Activated CD4-positive, alpha-beta T cell treated with anti-CD3 and anti-CD28 coated beads, Interleukin-2, amount 10 ng/mL, durations not matched to agents 7 days and 5 days (primary cell): ENCODE data around the gene NMBR. TPM values are rescaled to one million over a fixed set of nuclear protein-coding genes. Genes with fewer than 3 reads are reported as not detected.
A peak's percentile ranks its signal among the peaks of the same experiment; 100 is the strongest.
"Not testable (repeated sequence)": the region's sequence is repeated elsewhere in the genome, so short reads cannot be mapped to it uniquely, and the experiment has no call there.

Experiments
- CTCF ChIA-PET: fragments of 350-600 bp; sonication (Branson Sonifier 250); formaldehyde crosslinking; loops from one replicate; lab custom pipeline; 2021; ENCODE audit warnings: antibody characterized with exemption; lab: Charles Lee
- POLR2A ChIA-PET: fragments of 350-600 bp; sonication (Branson Sonifier 250); formaldehyde crosslinking; loops from one replicate; lab custom pipeline; 2021; ENCODE audit warnings: antibody characterized with exemption; lab: Charles Lee
- DNase-seq: peaks from one replicate; pipeline ENCODE4 v3.0.0-alpha.2; 2020
- H3K27ac Mint-ChIP-seq: one replicate; pipeline ENCODE4 v1.8.0; 2021; ENCODE audit warnings: mild to moderate bottlenecking, moderate library complexity, mixed read lengths
- H3K27me3 Mint-ChIP-seq: one replicate; pipeline ENCODE4 v1.8.0; 2021; ENCODE audit warnings: mixed read lengths
- H3K36me3 Mint-ChIP-seq: one replicate; pipeline ENCODE4 v1.8.0; 2021; ENCODE audit warnings: low read depth, mixed read lengths
- H3K4me1 Mint-ChIP-seq: one replicate; pipeline ENCODE4 v1.8.0; 2021; ENCODE audit warnings: mixed read lengths
- H3K4me3 Mint-ChIP-seq: one replicate; pipeline ENCODE4 v1.8.0; 2021; ENCODE audit warnings: mild to moderate bottlenecking, moderate library complexity, mixed read lengths
- H3K9me3 Mint-ChIP-seq: one replicate; pipeline ENCODE4 v1.8.0; 2021; ENCODE audit warnings: mixed read lengths
- total RNA-seq, 2 experiments: library from RNA; stranded (reverse); gene quantifications; one replicate each; pipeline ENCODE4 v1.2.3, GENCODE V29; 2021

NMBR gene
- total RNA-seq, 2 experiments from 2014 or later, result not detected

DNA sequence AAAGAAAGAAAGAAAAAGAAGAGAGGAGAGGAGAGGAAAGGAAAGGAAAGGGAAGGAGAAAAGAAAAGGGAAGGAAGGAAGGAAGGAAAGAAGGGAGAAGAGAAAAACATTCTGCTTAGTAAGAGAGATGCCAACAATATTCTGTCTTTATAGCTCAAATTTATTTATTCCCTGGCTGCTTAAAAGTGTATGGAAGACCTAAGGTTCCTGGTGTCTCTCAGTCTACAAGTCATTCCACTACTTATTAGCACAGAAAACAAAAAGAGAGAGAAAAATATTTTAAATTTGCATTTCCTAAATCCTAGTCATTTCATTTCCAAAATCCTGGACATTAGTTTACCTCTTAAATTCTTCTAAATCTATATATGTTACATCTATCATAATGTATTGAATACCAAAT, 67.8 kb downstream of the NMBR start:
- no peak overlapping the region for H3K4me3 Mint-ChIP-seq
- H3K4me1 Mint-ChIP-seq, result peaks cover 5% of the 10 kb centered on the region
- ChIA-PET POLR2A (no interaction called here), CTCF (no interaction called here)
- H3K9me3 Mint-ChIP-seq, result no peaks in the 10 kb centered on the region
- H3K27me3 Mint-ChIP-seq, result peaks cover 4% of the 10 kb centered on the region
- H3K36me3 Mint-ChIP-seq, result no peaks in the 10 kb centered on the region
- no peak overlapping the region for H3K27ac Mint-ChIP-seq
- DNase-seq, result no peak

DNA sequence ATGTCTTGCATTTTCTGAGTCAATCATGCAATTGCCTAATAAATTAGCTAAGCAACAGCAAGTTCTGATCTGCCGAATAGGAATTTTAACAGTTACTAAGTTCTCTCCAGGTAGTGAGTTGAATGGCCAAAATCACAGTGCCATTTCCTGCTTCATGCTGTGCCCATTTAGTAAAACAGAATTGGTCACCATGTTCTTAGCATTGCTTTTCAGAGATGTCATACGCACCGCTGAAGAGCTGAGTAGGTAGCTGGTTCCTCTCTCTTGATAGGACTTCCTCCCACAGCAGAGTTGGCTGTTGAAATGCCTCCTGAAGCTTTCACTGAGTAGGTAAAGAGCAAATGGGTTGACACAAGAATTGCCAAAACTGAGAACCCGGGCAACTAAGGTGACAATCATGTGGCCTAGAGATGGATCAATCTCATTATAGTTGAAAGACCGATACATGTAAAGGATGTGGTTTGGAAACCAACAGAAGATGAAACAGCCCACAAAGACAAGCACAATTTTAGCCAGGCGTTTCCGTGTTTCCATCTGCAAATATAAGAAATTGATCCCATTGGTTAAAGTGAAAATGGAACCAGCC, 71.3 kb downstream of the NMBR start:
- Mint-ChIP-seq H3K27ac (no peak overlapping the region), H3K4me3 (no peak overlapping the region)
- DNase-seq, result peak; percentile 16

DNA sequence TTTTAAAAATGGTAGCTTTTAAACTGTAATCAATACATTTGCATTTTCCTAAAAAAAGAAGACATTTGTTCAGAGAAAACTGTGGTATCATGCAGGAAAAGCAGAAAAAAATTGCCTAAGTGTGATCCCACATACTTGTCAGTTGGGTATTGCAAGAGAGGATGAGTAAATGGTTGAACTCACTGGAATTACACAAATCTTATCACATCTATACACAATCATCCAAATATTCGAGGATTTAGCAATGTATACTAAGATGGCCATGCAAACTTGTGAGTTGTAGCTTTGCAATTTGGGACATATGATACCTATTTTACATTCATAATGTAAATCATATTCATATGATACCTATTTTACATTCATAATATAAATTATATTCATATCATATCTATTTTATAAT, 72.4 kb downstream of the NMBR start:
- H3K36me3 Mint-ChIP-seq, result no peaks in the 10 kb centered on the region
- ChIA-PET CTCF (no interaction called here), POLR2A (no interaction called here)
- H3K9me3 Mint-ChIP-seq, result no peaks in the 10 kb centered on the region
- H3K4me1 Mint-ChIP-seq, result peaks cover 5% of the 10 kb centered on the region
- no peak overlapping the region for H3K27ac Mint-ChIP-seq
- no peak for DNase-seq
- no peaks in the 10 kb centered on the region for H3K27me3 Mint-ChIP-seq
- H3K4me3 Mint-ChIP-seq, result no peak overlapping the region

More for the DNA sequence above, 71.3 kb downstream of the NMBR start:
- Mint-ChIP-seq H3K36me3 (no peaks in the 10 kb centered on the region), H3K9me3 (no peaks in the 10 kb centered on the region), H3K27me3 (no peaks in the 10 kb centered on the region), H3K4me1 (peaks cover 5% of the 10 kb centered on the region)
- ChIA-PET POLR2A (no interaction called here), CTCF (no interaction called here)

DNA sequence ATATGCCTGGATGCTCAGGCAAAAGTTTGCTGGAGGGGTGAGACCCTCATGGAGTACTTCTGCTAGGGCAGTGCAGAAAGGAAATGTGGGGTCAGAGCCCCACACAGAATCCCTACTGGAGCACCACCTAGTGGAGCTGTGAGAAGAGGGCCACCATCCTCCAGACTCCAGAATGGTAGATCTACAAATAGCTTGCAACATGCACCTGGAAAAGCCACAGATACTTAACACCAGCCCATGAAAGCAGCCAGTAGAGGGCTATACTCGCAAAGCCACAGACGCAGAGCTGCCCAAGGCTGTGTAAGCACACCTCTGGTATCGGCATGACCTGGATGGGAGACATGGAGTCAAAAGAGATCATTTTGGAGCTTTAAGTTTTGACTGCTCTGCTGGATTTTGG, 74.9 kb downstream of the NMBR start:
- ChIA-PET CTCF (no interaction called here), POLR2A (no interaction called here)
- no peak overlapping the region for H3K4me3 Mint-ChIP-seq
- peaks cover 2% of the 10 kb centered on the region for H3K27me3 Mint-ChIP-seq
- DNase-seq, result no peak
- H3K27ac Mint-ChIP-seq, result no peak overlapping the region
- H3K4me1 Mint-ChIP-seq, result peaks cover 5% of the 10 kb centered on the region
- H3K36me3 Mint-ChIP-seq, result no peaks in the 10 kb centered on the region
- H3K9me3 Mint-ChIP-seq, result no peaks in the 10 kb centered on the region

DNA sequence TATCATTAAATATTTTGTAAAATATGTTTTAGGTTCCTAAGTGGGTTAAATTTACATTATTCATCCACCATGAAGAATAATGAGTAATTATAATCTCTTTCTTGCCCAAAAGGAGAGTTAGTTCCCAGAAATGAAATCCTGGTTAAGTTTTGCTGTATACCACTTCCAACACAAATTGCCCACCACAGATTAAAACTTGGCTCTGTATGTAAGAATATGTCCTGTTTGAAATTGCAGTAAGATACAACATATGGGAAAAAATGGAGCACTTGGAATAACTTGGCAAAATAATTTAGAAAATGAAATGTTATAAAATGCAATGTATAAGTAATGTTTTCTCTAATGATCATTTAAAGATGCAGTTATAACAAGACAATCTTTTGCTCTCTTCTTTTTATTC, 78.5 kb downstream of the NMBR start:
- POLR2A ChIA-PET, result no interaction called here
- Mint-ChIP-seq H3K4me3 (no peak overlapping the region), H3K36me3 (no peaks in the 10 kb centered on the region), H3K4me1 (no peaks in the 10 kb centered on the region), H3K27me3 (peaks cover 8% of the 10 kb centered on the region), H3K27ac (no peak overlapping the region), H3K9me3 (no peaks in the 10 kb centered on the region)
- CTCF ChIA-PET, result no interaction called here
- DNase-seq, result no peak

DNA sequence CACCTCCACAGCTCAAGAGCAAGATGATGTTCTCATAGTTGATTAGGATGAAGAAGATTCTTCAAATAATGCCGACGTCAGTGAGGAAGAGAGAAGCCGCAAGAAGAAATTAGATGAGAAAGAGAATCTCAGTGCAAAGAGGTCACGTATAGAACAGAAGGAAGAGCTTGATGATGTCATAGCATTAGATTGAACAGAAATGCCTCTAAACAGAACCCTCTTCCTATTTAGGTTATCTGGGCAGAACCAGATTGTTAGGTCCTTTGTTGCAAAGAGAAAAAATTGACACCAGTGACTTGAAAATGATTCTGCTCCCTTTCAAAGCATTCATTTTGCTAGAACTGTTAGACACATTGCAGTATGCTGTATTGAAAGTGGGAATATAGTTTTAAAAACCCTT, 84.1 kb downstream of the NMBR start:
- CTCF ChIA-PET, DNase-seq, H3K4me1 Mint-ChIP-seq, H3K36me3 Mint-ChIP-seq, POLR2A ChIA-PET, H3K27me3 Mint-ChIP-seq, H3K27ac Mint-ChIP-seq, H3K9me3 Mint-ChIP-seq, H3K4me3 Mint-ChIP-seq: not testable (repeated sequence)

DNA sequence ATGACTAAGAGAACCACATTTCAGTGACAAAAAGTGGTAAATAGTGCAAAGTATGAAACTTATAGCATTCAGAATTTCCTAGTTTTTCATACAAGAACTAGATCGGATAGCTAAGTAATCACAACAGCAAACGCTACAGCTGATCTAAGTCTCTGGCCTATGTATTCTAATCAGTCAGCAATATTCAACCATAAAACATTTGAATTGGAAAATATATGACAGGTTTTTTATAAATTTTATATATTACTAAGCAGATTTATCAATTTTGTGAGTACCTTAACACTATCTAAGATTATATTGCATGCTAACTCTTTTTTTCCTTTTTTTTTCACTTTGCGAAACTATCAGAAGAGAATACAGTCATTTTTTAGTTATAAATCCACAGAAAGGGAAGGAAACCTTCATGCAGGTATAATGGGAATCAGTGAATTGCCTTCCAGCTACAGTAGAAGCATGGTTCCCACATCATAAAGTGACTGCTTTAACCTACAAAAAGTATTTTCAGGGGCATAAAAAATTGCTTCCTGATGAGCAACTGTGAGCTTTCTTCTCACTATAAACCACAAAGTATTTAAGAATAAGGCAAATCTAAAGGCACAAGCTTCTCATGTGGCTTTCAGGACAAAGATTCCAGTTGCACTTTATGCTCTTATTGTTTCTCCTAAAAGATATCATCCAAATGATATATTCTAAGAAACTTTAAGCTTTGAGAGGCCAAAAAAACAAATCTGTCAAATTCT, 88.2 kb downstream of the NMBR start:
- ChIA-PET POLR2A (no interaction called here), CTCF (no interaction called here)
- H3K4me3 Mint-ChIP-seq, result no peak overlapping the region
- peaks cover 2% of the 10 kb centered on the region for H3K27me3 Mint-ChIP-seq
- no peaks in the 10 kb centered on the region for H3K36me3 Mint-ChIP-seq
- no peak for DNase-seq
- no peaks in the 10 kb centered on the region for H3K9me3 Mint-ChIP-seq
- H3K27ac Mint-ChIP-seq, result no peak overlapping the region
- H3K4me1 Mint-ChIP-seq, result no peaks in the 10 kb centered on the region

DNA sequence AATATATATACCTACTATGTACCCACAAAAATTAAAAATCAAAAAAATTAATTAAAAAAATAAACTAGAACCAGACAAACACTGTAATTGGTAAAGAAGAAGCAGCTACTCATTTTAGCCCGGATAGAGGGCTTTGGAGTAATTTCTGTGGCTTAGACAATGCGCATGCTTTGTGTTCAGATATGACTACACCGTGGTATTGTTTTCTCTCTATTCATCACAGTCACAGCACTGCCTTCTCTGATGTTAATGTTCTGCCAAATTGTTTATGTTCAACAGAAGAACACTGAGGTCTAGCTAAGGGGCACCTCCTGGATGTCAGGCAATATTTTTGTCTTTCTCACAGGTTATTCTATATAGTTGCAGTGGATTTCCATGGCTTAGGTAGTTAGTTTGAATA, 91.7 kb downstream of the NMBR start:
- H3K27ac Mint-ChIP-seq, result no peak overlapping the region
- CTCF ChIA-PET, result no interaction called here
- H3K27me3 Mint-ChIP-seq, result peaks cover 3% of the 10 kb centered on the region
- no peak for DNase-seq
- H3K36me3 Mint-ChIP-seq, result no peaks in the 10 kb centered on the region
- H3K4me3 Mint-ChIP-seq, result no peak overlapping the region
- H3K4me1 Mint-ChIP-seq, result no peaks in the 10 kb centered on the region
- peaks cover 2% of the 10 kb centered on the region for H3K9me3 Mint-ChIP-seq
- POLR2A ChIA-PET, result no interaction called here

DNA sequence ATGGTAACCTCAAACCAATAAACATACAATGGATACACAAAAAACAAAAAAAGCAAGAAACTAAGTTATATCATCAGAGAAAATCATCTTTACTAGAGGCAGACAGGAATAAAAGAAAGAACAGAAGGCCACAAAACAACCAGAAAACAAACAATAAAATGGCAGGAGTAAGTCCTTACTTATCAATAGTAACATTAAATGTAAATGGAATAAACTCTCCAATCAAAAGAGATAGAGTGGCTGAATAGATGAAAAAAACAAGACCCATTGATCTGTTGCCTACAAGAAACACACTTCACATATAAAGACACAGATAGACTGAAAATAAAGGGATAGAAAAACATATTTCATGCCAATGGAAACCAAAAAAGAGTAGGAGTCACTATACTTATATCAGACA, 95.5 kb downstream of the NMBR start:
- ChIA-PET POLR2A (no interaction called here), CTCF (no interaction called here)
- Mint-ChIP-seq H3K4me3 (no peak overlapping the region), H3K9me3 (peaks cover 2% of the 10 kb centered on the region), H3K27me3 (peaks cover 3% of the 10 kb centered on the region), H3K4me1 (no peaks in the 10 kb centered on the region), H3K27ac (no peak overlapping the region), H3K36me3 (no peaks in the 10 kb centered on the region)
- no peak for DNase-seq

DNA sequence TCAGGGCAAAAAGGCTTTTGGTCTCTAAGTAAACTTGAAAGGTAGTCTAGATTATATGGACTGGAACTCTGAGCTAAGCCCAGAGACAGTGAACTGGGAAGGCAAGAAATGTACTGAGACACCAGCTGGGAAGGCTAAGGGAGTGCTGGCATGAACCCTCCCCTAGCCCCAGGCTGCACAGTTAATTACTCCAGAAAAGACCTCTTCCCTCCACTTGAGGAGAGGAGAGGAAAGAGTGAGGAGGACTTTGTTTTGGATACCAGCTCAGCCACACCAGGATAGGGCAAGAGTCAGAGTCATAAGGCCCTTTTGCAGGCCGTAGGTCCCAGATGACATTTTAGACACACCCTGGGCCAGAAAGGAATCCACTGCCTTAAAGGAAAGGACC, 98.3 kb downstream of the NMBR start:
- no peak for DNase-seq
- peaks cover 1% of the 10 kb centered on the region for H3K27me3 Mint-ChIP-seq
- H3K27ac Mint-ChIP-seq, result no peak overlapping the region
- no peaks in the 10 kb centered on the region for H3K36me3 Mint-ChIP-seq
- ChIA-PET POLR2A (no interaction called here), CTCF (no interaction called here)
- H3K4me3 Mint-ChIP-seq, result no peak overlapping the region
- H3K9me3 Mint-ChIP-seq, result peaks cover 2% of the 10 kb centered on the region
- H3K4me1 Mint-ChIP-seq, result no peaks in the 10 kb centered on the region

DNA sequence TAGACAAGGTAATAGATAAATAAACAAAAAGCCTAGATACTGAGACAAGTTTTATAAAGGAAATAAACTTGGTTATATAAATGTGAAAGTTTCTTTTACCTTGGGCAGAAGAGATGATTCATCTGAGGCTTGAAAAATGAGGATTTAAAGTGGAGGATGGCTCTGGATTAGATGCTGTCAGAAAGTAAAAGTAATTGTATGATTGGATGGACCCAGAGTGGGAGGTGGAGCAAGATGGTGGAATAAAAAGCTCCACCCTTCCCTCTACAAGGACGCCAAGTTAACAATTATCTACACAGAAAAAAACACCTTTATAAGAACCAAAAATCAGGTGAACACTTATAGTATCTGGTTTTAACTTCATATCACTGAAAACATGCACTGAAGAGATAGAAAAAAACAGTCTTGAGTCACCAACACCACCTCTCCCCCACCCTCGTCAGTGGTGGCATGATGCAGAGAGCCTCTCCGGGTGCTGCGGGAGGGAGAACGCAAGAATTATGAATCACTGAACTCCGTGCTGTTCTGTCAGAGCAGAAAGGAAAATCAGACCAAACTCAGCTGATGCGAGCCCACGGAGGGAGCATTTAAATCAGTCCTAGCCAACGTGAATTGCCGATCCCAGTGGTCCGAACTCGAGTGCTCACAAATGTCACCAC, 98.9 kb downstream of the NMBR start:
- Mint-ChIP-seq H3K4me3 (no peak overlapping the region), H3K9me3 (peaks cover 2% of the 10 kb centered on the region), H3K27me3 (peaks cover 3% of the 10 kb centered on the region), H3K36me3 (no peaks in the 10 kb centered on the region), H3K27ac (no peak overlapping the region), H3K4me1 (no peaks in the 10 kb centered on the region)
- CTCF ChIA-PET, result no interaction called here
- POLR2A ChIA-PET, result no interaction called here
- no peak for DNase-seq

DNA sequence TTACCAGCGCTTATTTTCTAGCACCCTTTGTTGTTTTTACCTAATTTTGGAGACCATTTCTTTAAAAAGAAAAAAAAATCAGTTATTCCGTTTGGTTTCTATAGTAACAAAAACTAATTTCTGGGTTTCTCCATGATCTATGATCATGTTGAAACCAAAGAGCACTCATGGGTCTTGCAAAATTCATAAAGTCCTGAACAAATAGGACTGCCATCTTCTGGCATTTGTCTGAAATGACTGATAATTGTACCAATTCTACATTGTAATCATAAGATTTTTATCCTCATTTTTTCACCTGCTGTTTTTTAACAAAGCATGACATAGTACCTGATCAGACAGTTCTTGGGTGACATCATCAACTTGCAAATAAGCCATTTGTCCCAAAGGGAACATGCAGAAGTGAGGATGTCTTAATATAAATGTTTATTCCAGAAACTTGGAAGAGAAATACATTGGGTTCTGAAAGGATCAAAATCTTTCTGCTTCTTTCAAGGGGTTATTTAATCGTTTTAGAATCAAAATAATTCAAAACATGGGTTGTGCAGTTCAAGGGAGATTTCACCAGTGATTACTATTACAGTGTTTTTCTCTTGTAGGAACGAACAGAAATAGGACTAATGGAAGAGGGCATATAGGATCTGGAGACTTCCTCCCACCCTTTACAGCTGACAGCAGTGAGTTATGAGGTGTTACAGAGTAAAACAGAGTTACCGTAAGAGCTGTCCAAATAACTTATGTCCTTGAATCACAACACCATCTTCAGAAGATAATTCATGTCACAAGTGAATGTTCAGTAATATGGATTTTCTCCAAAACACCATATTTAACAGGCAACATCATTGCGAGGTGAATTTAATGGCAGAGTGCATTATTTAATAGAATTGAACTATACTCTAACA, 101.3 kb downstream of the NMBR start:
- no peak overlapping the region for H3K27ac Mint-ChIP-seq
- no peak overlapping the region for H3K4me3 Mint-ChIP-seq
- ChIA-PET CTCF (no interaction called here), POLR2A (no interaction called here)
- H3K27me3 Mint-ChIP-seq, result peaks cover 5% of the 10 kb centered on the region
- no peaks in the 10 kb centered on the region for H3K36me3 Mint-ChIP-seq
- DNase-seq, result no peak
- H3K9me3 Mint-ChIP-seq, result no peaks in the 10 kb centered on the region
- no peaks in the 10 kb centered on the region for H3K4me1 Mint-ChIP-seq

DNA sequence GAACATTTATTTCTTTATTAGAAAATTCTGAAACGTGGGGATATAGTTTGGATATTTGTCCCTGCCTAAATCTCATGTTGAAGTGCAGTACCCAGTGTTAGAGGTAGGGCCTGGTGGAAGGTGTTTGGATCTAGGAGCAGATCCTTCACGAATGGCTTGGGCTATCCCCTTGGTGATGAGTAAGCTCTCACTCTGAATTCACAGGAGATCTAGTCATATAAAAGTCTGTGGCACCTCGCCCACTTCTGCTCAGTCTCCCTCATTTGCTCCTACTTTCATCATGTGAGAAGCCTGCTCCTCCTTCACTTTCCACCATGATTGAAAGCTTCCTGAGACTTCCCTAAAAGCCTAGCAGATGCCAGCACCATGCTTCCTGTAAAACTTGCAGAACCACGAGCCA, 111.0 kb downstream of the NMBR start:
- ChIA-PET CTCF (no interaction called here), POLR2A (no interaction called here)
- DNase-seq, result no peak
- no peaks in the 10 kb centered on the region for H3K4me1 Mint-ChIP-seq
- no peaks in the 10 kb centered on the region for H3K9me3 Mint-ChIP-seq
- no peaks in the 10 kb centered on the region for H3K36me3 Mint-ChIP-seq
- H3K27me3 Mint-ChIP-seq, result peaks cover 9% of the 10 kb centered on the region
- H3K27ac Mint-ChIP-seq, result no peak overlapping the region
- no peak overlapping the region for H3K4me3 Mint-ChIP-seq
